Skin epidermis (tissue), 12 donors: Measurements from ENCODE around the gene IL1RN.

Experiments used
- H3K27ac ChIP-seq, 21 experiments: fragments of 200-600 bp; sonication (generic) in 11 of 21; one replicate each; pipeline ENCODE4 v1.5.0; 2020; ENCODE audit warnings: mild to moderate bottlenecking in 3 of 21, inconsistent platforms in 2 of 21, moderate library complexity in 2 of 21
- H3K4me3 ChIP-seq, 7 experiments: fragments of 200-600 bp; sonication (generic) in 2 of 7; one replicate each; pipeline ENCODE4 v1.5.0; 2020; ENCODE audit warnings: inconsistent platforms in 2 of 7, mild to moderate bottlenecking in 2 of 7, moderate library complexity in 1 of 7

The IL1RN gene

DNA sequence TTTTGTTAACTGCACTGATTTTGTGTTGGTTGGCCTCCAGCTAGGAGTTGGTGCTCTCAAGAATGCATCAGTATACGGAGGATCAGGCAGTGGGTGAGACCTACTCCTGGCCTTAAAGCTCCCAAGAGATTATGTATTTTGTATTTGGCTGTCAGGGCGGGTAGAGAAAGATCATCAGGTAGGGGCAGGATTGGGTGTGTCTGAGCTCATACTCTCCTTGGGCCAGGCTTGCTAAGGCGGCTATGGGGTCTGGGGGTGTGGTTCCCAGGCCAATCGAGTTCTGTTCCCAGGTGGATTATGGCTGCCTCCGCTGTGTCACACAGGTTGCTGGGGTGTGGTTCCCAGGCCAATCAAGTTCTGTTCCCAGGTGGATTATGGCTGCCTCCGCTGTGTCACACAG lies 28.9 kb upstream of the IL1RN start:
- Histone ChIP-seq H3K27ac (no peak overlapping the region), H3K4me3 (no peak overlapping the region)

DNA sequence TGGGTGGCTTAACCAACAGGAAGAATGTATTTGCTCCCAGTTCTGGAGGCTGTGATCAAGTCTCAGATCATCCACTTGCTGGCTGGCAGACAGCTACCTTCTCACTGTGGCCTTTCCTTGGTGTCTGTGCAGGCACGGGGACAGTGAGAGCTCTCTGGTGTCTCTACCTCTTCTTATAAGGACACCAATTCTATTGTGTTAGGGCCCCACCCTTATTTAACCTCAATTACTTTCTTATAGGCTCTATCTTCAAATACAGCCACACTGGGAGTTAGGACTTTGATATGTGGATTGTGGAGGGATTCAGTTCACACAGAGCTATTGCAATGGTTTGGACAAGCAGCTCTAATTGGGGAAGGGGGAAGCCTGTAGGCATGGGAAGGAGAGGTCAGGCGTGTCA lies 25.3 kb upstream of the IL1RN start:
- no peak overlapping the region for H3K27ac ChIP-seq
- H3K4me3 ChIP-seq, result no peak overlapping the region

DNA sequence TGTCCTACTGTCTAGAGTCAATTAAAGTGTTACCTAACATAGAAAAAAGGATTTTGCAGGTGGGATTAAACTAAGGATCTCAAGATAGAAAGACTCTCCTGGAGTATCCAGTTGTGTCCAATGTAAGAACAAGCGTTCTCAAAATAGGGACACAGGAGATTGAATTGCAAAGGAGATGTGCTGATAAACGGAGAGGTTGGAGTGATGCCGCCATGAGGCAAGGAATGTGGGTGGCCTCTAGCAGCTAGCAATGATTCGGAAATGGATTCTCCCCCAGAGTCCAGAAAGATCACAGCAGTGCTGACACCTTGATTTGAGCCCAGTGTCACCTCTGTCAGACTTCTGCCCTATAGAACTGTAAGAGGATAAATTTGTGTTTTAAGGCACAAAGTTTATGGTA lies 24.1 kb upstream of the IL1RN start:
- Histone ChIP-seq H3K4me3 (no peak overlapping the region), H3K27ac (no peak overlapping the region)

DNA sequence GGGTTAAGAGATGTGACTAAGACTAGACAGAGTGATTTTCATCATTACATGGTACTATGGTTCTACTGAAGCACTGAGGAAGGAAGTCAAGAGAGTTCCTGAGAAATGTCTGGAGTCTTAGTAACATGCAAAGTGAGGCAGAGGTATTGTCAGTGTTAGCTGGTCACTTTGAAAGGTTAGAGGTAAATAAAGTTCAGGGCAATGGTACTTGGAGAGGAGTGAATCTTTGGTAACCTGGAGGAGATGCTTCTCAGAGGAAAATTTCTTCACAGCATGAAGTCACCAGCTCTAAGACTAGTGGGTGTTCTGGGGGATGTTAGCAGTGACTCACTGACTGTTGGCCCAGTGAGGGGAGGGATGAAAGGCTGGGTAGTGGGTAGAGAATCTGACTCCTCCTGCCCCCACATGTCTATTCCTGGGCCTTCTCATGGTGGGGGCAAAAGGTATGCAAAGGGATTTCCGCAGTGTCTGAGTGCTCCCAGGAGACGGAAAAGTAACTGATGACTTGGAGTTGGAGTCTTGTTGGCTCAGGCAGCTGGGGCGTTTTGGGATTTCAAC lies 23.3 kb upstream of the IL1RN start:
- no peak overlapping the region for H3K4me3 ChIP-seq
- peak overlapping the region in 1 of 21 experiments; percentile 48 for H3K27ac ChIP-seq

DNA sequence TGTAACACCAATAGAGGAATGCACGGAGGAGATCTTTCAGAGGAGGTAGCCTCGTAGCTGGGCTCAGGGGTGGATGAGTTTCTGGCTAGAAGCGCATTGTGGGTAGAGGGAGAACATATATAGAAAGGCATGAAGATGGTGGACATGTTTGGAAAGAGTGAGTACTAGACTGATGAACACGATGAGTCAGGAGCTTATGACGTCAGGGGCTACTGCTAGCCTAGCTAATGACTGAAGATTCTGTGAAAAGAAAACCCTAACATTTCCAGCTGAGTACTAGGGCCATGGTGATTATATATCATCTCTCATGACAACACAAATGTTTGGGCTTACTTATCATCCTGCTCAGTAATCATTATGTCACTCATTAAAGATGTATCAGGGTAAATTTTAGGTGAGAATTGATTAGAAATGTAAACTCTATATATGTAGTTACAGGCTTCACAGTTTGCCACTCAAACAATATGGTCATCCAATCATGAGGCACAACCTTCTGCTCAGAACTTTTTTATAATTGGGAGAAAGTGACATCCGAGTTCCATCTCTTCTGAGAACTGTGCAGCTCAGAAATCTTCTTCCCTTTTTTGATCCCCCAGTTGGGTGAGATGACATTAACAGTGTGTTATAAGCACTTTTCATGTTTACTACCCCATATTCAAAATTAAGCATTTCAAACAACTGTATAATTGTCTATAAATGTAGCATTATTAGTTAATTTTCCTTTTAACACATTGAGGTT lies 22.2 kb upstream of the IL1RN start:
- no peak overlapping the region for H3K4me3 ChIP-seq
- peak overlapping the region in 1 of 21 experiments; percentile 48 for H3K27ac ChIP-seq

DNA sequence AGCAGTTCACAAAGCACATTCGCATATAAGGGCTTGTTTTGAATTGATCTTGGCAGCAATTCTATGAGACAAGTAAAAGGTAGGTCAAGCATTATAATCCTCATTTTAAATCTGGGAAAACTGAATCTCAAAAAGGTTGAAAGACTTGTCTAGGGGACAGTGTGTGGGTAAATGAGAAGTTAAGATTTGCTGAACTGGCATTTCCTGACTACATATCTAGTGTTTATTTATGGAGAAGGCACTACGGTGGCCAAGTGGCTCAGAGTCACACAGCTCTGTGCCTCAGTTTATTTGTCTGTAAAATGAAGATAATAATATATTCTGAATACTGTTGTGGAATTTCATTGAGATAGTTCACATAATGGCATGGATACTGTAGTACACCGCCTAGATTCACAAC lies 16.3 kb upstream of the IL1RN start:
- Histone ChIP-seq H3K4me3 (no peak overlapping the region), H3K27ac (peak overlapping the region in 6 of 21 experiments; percentile 11 to 57 (median 30))

DNA sequence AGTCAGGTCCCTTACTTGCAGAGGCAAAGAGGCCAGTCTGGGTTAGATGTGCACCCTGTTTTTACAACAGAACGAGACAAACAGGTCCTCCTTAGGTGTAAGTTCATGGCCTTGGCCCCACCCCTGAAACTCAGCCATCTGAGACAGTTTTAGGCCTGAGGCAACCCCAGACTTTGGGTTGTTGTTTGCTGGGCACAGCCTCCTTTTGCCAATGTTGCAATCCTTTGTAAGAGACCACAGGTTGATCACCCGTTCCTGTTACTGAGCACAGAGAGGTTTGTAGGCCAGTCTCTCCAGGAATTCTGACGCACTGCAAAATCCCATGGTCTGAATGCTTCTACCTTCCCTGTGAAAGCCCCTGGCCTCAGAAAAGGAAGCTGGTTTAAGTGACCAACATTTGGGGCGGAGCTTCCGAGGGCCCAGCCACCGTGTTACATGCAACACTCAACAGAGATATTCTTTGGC lies 15.5 kb upstream of the IL1RN start:
- H3K4me3 ChIP-seq, result no peak overlapping the region
- H3K27ac ChIP-seq, result peak overlapping the region in 7 of 21 experiments; percentile 11 to 69 (median 55)

DNA sequence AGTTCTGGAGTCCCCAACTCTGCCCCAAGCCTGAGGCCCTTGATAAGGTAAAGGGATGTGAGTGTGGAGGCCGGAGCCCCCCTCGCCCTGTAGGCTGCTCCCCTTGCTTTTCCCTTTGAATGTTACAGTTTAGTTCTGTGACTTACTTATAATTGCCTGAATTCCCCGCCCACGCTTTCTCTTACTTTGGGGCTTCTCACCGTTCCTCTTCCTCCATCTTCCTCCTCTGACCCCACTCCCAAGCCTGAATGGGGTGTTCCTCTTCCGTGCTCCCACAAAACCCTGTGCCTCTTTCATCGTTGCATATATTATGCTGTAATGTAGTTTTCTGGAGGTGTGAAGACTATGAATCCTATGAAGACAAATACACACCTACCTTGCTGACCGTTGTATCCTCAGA lies 15.0 kb upstream of the IL1RN start:
- no peak overlapping the region for H3K4me3 ChIP-seq
- peak overlapping the region in 7 of 21 experiments; percentile 3 to 69 (median 54) for H3K27ac ChIP-seq

DNA sequence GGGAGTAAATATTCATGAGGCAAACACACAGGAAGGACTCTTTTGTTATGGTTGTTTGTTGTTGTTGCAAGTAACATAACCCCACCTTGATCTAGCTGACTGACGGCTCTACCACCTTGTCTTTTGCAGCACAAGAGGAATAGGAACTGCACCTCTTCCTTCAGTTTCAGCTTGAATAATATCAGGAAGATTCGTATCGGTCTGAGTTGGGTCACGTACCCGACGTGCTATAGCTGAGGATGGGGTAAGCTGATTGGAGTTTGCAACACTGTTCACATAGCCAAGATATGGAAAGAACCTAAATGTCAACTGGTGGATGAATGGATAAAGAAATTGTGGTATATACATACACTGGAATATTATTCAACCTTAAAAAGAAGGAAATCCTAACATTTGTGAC lies 14.5 kb upstream of the IL1RN start:
- Histone ChIP-seq H3K27ac (peak overlapping the region in 5 of 21 experiments; percentile 3 to 59 (median 39)), H3K4me3 (no peak overlapping the region)

DNA sequence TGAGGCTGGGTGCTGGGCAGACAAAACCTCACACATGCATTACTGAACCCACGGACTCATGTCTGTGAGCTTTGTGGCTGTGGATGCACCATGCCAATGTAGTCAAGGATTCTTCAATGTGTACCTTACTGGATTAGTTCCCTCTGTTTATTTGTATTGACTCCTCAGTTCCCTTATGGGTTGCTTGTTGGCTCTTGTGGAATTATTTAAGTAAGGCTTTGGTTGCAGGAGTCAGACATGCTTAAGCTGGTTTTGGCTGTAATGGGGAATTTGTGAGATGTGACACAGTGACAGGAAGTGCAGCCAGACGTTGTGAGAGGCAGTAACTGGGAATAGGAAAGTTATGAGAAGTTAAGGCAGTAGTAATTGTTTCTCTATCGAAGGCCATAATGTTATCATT lies 13.6 kb upstream of the IL1RN start:
- Histone ChIP-seq H3K4me3 (no peak overlapping the region), H3K27ac (peak overlapping the region in 9 of 21 experiments; percentile 20 to 85 (median 76))

DNA sequence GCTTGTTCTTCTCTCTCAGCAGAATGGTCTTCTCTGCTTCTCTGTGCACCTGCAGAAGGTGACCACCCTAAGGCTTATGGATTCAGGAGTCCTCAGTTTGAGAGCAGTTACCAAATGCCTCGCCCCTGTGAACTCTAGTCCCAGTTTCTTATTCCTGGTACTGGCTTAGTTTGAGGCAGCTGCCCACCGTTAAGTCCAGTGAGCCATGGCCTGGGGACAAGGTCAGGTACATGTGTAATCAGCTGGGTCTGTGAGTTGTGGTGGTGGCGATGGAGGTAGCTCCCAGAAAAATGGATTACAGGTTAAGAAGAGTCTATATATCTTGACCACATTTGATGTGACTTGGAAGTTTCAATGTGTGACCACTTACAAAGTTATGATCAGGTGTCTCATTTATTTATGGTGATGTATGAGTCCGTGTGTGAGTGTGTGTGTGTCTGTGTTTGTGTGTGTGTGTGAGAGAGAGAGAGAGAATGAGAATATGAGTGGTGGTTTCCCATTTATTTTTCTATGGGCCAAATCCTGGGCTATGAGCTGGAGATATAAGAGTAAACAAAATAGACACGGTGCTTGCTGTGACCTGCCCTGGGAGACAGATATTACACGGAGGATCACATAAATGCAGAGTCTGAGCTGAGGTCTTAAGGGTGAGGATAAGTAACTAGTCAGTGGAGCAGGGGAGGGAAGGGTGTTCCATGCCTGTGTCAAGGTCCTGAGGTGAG lies 13.0 kb upstream of the IL1RN start:
- Histone ChIP-seq H3K27ac (peak overlapping the region in 15 of 21 experiments; percentile 1 to 85 (median 70)), H3K4me3 (no peak overlapping the region)

DNA sequence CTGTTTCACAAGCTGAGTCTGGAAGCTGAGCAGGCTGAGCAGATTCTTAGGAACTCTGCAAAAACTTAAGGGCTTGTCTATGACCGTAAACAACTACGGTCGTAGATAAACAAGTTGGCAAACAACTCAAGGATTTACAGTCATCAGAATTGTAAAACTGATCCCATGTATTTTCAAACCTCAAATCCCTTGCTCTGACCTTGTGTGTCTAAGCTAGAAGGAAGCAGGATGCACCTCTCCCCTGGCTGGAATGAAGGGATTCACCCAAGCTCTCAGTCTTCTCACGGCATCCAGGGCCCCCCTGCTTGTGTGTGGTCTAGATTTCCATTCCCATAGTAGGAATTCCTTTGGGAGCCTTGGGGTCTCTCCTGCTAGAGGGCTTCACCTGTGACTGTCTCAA lies 12.4 kb upstream of the IL1RN start:
- Histone ChIP-seq H3K27ac (peak overlapping the region in 15 of 21 experiments; percentile 1 to 85 (median 70)), H3K4me3 (no peak overlapping the region)

DNA sequence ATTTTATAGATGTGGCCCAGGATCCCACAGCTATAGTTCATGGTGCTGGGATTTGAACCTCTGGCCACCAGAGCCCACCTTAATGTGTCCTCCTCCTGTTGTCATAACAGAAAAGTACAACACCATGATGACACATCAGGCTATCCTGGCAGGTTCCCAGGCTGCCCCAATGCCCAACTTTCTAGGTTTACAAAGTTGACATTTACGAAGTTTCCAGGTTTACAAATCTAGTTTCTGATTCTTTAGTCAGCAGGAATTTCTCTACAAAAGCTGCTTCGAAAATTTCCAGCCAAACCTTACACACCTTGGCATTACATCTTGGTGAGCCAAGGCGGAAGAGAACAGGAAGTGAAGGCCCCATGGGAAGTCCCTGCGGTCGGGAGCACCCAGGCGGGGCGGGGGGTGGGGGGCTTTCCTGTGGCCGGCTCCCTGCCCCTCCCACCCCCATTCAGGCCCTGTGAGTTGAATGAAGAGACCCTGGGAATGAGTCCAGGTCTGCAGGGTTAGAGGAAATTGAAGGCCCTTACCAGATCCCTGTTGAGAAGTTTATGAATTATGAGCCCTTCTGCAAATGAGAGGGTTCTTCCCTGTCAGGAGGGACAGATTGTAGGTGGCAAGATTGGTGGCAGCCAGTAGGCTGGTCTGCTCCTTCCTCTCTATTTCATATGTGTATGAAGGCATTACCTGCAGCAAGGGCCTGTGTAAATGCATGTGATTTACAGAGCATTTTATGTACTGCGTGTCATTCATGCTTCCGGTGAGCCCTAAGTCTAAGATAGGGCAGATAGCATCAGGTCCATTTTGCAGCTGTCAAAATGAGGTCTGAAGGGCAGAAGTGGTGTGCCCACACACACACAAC lies 11.1 kb upstream of the IL1RN start:
- peak overlapping the region in 20 of 21 experiments; percentile 1 to 85 (median 70) for H3K27ac ChIP-seq

DNA sequence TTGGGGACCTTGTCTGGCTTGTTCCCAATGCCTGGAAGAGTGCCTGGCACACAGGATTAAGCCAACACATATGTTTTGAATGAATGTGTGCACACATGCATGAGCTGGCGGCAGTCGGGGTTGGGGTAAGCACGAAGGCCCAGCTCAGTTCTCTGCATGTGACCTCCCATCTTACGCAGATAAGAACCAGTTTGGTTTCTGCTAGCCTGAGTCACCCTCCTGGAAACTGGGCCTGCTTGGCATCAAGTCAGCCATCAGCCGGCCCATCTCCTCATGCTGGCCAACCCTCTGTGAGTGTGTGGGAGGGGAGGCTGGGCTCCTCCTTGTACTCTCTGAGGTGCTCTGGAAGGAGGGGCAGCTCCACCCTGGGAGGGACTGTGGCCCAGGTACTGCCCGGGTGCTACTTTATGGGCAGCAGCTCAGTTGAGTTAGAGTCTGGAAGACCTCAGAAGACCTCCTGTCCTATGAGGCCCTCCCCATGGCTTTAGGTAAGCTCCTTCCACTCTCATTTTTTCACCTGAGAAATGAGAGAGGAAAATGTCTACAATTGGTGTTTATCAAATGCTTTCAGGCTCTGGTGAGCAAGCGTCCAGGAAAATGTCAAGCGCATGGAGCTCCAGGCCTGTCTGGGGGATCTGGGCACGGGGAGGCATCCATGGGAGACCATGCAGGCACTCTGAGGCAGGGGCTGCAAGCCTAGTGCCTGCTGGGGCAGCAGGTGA lies 9.7 kb upstream of the IL1RN start:
- Histone ChIP-seq H3K27ac (peak overlapping the region in 19 of 21 experiments; percentile 62 to 87 (median 77)), H3K4me3 (peak overlapping the region in 5 of 7 experiments; percentile 25 to 44 (median 34))

More for the DNA sequence above, 11.1 kb upstream of the IL1RN start:
- H3K4me3 ChIP-seq, result no peak overlapping the region

DNA sequence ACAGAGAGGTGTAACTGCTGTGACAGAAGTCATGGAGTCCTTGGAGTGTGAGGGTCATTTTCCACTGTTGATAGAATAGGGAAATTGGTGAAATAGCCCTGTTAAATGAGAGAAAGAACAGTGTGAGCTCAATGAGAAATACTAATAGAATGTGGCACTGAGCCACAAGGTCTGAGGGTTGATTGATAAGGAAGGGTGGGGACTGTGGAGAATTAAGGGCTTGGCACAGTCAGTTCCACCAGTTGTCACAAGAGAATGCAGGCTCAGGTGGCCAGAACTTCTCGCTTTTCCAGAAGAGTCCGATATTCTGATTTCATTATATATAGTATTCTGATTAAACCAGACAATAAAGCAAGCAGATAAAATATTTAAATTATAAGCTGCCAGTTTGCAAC lies 9.1 kb upstream of the IL1RN start:
- H3K27ac ChIP-seq, result peak overlapping the region in 19 of 21 experiments; percentile 44 to 87 (median 76)

DNA sequence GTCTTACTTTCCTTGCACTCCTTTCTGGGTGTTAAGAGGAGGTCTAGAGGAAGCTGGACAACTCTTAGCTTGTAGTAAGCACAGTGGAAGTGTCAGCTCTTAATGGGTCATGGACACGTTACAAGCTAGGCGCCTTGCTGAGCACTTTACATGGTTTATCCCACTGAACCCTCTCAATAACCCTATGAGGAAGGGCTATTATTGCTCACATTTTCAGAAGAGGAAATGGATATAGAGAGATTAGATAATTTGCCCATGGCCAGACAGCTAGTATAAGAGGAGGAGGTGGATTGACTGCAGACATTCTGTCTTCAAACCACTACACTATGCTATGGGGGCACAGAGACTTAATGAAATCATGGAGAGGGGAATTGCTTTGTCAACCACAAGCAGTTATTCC lies 8.3 kb upstream of the IL1RN start:
- Histone ChIP-seq H3K4me3 (peak overlapping the region in 4 of 7 experiments; percentile 33 to 44 (median 34)), H3K27ac (peak overlapping the region in 6 of 21 experiments; percentile 5 to 83 (median 59))

More for the DNA sequence above, 9.1 kb upstream of the IL1RN start:
- H3K4me3 ChIP-seq, result peak overlapping the region in 5 of 7 experiments; percentile 25 to 44 (median 34)

DNA sequence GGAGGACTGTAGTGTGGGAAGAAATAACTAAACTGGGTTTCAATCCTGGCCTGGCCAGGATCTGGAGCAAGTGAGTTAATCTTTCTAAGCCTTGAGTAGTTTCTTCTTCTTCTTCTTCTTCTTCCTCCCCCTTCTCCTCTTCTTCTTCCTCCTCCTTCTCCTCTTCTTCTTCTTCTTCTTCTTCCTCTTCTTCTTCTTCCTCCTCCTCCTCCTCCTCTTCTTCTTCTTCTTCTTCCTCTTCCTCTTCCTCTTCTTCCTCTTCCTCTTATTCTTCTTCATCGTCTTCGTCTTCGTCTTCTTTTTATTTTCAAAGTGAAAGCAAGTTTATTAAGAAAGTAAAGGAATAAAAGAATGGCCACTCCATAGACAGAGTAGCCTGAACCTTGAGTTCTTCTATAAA lies 6.5 kb upstream of the IL1RN start:
- H3K4me3 ChIP-seq, result peak overlapping the region in 1 of 7 experiments; percentile 44
- H3K27ac ChIP-seq, result no peak overlapping the region

DNA sequence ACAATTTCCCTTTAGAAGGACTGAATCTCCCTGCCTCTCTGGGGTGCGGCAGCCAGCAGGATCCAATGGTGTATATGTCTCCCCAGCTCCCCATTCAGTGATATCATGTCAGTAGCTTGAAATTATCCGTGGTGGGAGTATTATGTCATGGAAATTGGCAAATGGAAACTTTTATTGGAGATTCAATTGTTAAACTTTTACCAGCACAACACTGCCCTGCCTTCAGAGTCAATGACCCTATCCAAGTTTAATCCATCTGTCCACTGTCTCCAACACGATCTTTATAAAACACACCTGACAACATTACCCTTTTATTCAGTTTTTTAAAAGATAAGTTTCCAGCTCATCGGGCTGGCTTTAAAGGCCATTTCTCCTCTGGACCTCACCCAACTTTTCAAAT lies 5.0 kb upstream of the IL1RN start:
- Histone ChIP-seq H3K4me3 (no peak overlapping the region), H3K27ac (no peak overlapping the region)

DNA sequence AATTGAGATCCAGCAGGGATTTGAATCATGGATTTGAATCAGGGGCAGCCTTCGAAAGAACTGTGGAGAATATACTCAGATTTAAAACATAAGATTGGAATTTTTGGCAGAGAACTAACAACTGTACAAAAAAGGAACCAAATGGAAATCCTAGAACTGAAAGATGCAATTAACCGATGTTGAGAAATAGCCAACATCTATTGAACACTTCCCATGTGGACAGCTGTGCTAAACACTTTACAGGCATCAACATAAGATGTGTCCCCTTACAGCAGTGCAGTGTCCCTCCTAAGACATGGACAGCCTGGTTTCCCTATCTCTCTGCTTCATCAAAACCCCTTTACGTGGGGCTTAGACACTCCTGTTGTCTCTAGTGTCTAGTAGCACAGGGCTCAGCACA lies 3.7 kb upstream of the IL1RN start:
- Histone ChIP-seq H3K4me3 (no peak overlapping the region), H3K27ac (peak overlapping the region in 6 of 21 experiments; percentile 0 to 37 (median 14))
